T-helper 2 cell treated with Interferon-gamma antibody and Interleukin-4, amounts not matched to agents 100 ng/mL and 5 ng/mL, for 36 hours (primary cell): Measurements from ENCODE around the gene DECR2. TPM values are rescaled to one million over a fixed set of nuclear protein-coding genes. Genes with fewer than 3 reads are reported as not detected.

Source experiments
- intact Hi-C: fragments of 100-400 bp; cut with micrococcal nuclease; formaldehyde crosslinking; loops from one replicate; pipeline ENCODE4 v1.15.1; 2023
- total RNA-seq: library from RNA; stranded (reverse); gene quantifications from 2 replicates; pipeline ENCODE4 v1.2.3, GENCODE V29; 2022

Gene DECR2
- 11.5 and 11.8 TPM in 2 replicates for total RNA-seq

- intact Hi-C loops: loop anchor here (1.0 to 2.0 kb wide), 5 partner anchors 20 to 235 kb away; partner anchors contain the start of genes CAPN15, METTL26, PGAP6 and RAB11FIP3
Observed at GRCh38 chr16:401468-402348, at the start of gene DECR2. TSS of gene DECR2 (plus strand) at chr16:401885. CDS start at chr16:401964, 79 bp downstream.

- intact Hi-C loops: loop anchor here (1.0 to 2.0 kb wide), 4 partner anchors 18 to 117 kb away; partner anchors contain the start of genes DECR2 and MRPL28
Observed at GRCh38 chr16:352547-353403, 48.9 kb upstream of the DECR2 start, which contains the start of gene AXIN1. TSS of gene AXIN1 (minus strand) at chr16:352723. CDS start at chr16:347025, 5,698 bp downstream.

GRCh38 chr16:353404-354290, 48.0 kb upstream of the DECR2 start:
- intact Hi-C loops: loop anchor here (1.0 to 2.0 kb wide), 2 partner anchors 29 to 48 kb away; partner anchors contain the start of gene DECR2

- intact Hi-C loops: no loop called here
Observed at GRCh38 chr16:354291-354881, 47.3 kb upstream of the DECR2 start.

GRCh38 chr16:354971-355461, 46.7 kb upstream of the DECR2 start:
- intact Hi-C loops: no loop called here

GRCh38 chr16:356741-357140, 44.9 kb upstream of the DECR2 start:
- intact Hi-C loops: no loop called here

GRCh38 chr16:359067-359763, 42.5 kb upstream of the DECR2 start:
- intact Hi-C loops: no loop called here

GRCh38 chr16:359871-360697, 41.6 kb upstream of the DECR2 start:
- intact Hi-C loops: no loop called here

GRCh38 chr16:360698-361336, 40.9 kb upstream of the DECR2 start:
- intact Hi-C loops: no loop called here

GRCh38 chr16:361341-361871, 40.3 kb upstream of the DECR2 start:
- intact Hi-C loops: no loop called here

GRCh38 chr16:361872-362701, 39.6 kb upstream of the DECR2 start:
- intact Hi-C loops: loop anchor here (1.0 kb wide), 3 partner anchors 245 to 297 kb away; no protein-coding TSS in a partner anchor

- intact Hi-C loops: loop anchor here (1.0 kb wide), 3 partner anchors 245 to 297 kb away; no protein-coding TSS in a partner anchor
Observed at GRCh38 chr16:362702-362999, 39.0 kb upstream of the DECR2 start.

GRCh38 chr16:363110-363765, 38.4 kb upstream of the DECR2 start:
- intact Hi-C loops: no loop called here

GRCh38 chr16:363766-364490, 37.8 kb upstream of the DECR2 start:
- intact Hi-C loops: no loop called here

- intact Hi-C loops: no loop called here
Observed at GRCh38 chr16:364595-365491, 36.8 kb upstream of the DECR2 start.
